BLaER1 (cell line): Measurements from ENCODE around the gene HMGCS1.
"Not testable (repeated sequence)": the region's sequence is repeated elsewhere in the genome, so short reads cannot be mapped to it uniquely, and the experiment has no call there.

ENCODE experiments used
- H3K27ac ChIP-seq: shearing (Covaris generic); formaldehyde crosslinking; 2 replicates; pipeline ENCODE4 v1.8.1; 2022
- H3K27me3 ChIP-seq: shearing (Covaris generic); formaldehyde crosslinking; 2 replicates; pipeline ENCODE4 v1.8.1; 2022
- H3K36me3 ChIP-seq: shearing (Covaris generic); formaldehyde crosslinking; 2 replicates; pipeline ENCODE4 v1.8.1; 2022
- H3K4me1 ChIP-seq: shearing (Covaris generic); formaldehyde crosslinking; 2 replicates; pipeline ENCODE4 v1.8.1; 2022
- H3K4me2 ChIP-seq: shearing (Covaris generic); formaldehyde crosslinking; 2 replicates; pipeline ENCODE4 v1.8.1; 2022
- H3K4me3 ChIP-seq: shearing (Covaris generic); formaldehyde crosslinking; 2 replicates; pipeline ENCODE4 v1.8.1; 2022
- H3K9ac ChIP-seq: shearing (Covaris generic); formaldehyde crosslinking; 2 replicates; pipeline ENCODE4 v1.8.1; 2022
- H3K9me3 ChIP-seq: shearing (Covaris generic); formaldehyde crosslinking; 2 replicates; pipeline ENCODE4 v1.8.1; 2022
- H4K20me1 ChIP-seq: shearing (Covaris generic); formaldehyde crosslinking; 2 replicates; pipeline ENCODE4 v1.8.1; 2022
- Cebpa-rat ChIP-seq: shearing (Covaris generic); IDR thresholded peaks from 2 replicates; pipeline ENCODE4 v1.8.1; 2022

Gene HMGCS1

DNA sequence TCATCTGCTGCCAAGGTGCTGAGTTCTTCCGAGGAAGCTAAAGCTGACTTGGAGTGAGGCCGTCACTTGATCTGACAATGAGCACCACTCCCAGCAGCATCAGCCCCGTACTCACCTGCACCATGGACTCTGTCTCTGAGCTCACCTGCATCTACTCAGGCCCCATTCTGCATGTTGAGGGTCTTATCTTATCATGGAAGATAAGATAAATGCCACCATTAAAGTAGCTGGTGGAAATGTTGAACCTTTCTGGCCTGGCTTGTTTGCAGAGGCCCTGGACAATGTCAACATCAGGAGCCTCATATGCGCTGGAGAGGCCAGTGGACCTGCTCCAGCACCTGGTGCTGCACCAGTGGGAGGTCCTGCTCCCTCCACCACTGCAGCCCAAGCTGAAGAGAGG lies 35.0 kb upstream of the HMGCS1 start:
- Histone ChIP-seq H3K4me2 (no peak overlapping the region), H3K27me3 (no peaks in the 10 kb centered on the region), H3K27ac (no peak overlapping the region), H3K9me3 (no peaks in the 10 kb centered on the region), H4K20me1 (no peaks in the 10 kb centered on the region), H3K4me1 (no peaks in the 10 kb centered on the region), H3K36me3 (no peaks in the 10 kb centered on the region), H3K4me3 (no peak overlapping the region), H3K9ac (no peak overlapping the region)
- no peak for TF ChIP-seq Cebpa-rat

DNA sequence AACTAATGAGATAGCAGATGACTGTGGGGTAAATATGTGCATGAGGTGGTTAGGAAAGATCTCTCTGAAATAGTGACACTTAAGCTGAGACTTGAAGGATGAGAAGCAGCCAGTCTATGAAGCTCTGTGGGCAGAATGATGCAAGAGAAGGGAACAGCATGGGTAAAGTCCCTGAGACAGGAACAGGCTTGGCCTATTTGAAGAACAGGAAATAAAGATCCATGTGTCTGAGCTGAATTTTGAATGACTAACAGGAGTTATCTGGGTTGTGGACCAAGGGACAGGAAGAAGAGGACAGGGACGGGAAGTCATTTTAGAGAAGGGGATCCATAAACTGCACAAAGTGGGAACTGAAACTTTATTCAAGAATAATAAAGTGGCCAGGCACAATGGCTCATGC lies 25.6 kb upstream of the HMGCS1 start:
- H3K4me2 ChIP-seq: no peak overlapping the region
- no peak overlapping the region for H3K4me3 ChIP-seq
- TF ChIP-seq Cebpa-rat: no peak
- H3K27me3 ChIP-seq: no peaks in the 10 kb centered on the region
- no peak overlapping the region for H3K27ac ChIP-seq
- H3K9me3 ChIP-seq: peaks cover 49% of the 10 kb centered on the region
- H3K4me1 ChIP-seq: no peaks in the 10 kb centered on the region
- no peak overlapping the region for H3K9ac ChIP-seq
- no peaks in the 10 kb centered on the region for H3K36me3 ChIP-seq
- H4K20me1 ChIP-seq: no peaks in the 10 kb centered on the region

DNA sequence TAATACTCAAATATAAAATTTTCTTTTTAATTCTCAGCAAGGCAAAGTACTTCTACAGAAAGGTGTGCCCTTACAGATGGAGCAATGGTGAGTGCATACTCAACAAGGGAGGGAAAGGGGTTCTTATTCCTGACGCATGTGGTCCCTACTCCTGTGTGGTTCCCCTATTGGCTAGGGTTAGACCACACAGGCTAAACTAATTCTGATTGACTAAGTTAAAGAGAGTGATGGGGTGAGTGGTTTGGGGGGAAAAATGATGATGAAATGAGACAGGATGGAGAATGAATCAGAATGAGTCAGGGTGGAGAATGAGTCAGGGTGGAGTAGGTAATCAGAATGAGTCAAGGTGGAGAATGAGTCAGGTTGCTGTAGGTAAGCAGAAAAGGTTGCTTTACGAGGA lies 22.9 kb upstream of the HMGCS1 start:
- H4K20me1 ChIP-seq: no peaks in the 10 kb centered on the region
- H3K4me1 ChIP-seq: no peaks in the 10 kb centered on the region
- H3K27ac ChIP-seq: no peak overlapping the region
- H3K9me3 ChIP-seq: peaks cover 51% of the 10 kb centered on the region
- TF ChIP-seq Cebpa-rat: no peak
- no peak overlapping the region for H3K4me2 ChIP-seq
- no peaks in the 10 kb centered on the region for H3K27me3 ChIP-seq
- no peak overlapping the region for H3K9ac ChIP-seq
- no peaks in the 10 kb centered on the region for H3K36me3 ChIP-seq
- no peak overlapping the region for H3K4me3 ChIP-seq

DNA sequence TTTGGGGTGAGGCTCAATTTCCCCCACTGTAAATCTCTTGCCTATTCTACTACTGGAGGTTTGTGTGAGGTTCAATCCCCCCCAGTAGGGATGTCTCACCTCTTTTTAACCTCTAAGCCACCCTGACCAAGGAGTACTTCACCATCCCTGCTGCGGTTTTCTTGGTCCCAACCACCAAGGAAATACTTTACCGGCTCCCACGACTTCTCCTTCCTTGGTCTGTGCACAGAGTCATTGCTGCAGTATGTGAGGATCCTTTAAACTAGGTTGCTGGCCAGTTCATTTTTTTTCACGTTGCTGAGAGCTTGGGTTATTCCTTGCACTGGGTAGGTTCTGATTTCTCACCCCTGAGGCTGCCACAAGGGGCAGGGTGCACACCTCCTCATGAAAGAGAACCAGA lies 22.5 kb upstream of the HMGCS1 start:
- Histone ChIP-seq H3K4me1 (no peaks in the 10 kb centered on the region), H3K27me3 (no peaks in the 10 kb centered on the region), H3K9ac (no peak overlapping the region), H3K4me2 (no peak overlapping the region), H4K20me1 (no peaks in the 10 kb centered on the region), H3K27ac (no peak overlapping the region), H3K36me3 (no peaks in the 10 kb centered on the region), H3K4me3 (no peak overlapping the region), H3K9me3 (peaks cover 47% of the 10 kb centered on the region)
- no peak for TF ChIP-seq Cebpa-rat

DNA sequence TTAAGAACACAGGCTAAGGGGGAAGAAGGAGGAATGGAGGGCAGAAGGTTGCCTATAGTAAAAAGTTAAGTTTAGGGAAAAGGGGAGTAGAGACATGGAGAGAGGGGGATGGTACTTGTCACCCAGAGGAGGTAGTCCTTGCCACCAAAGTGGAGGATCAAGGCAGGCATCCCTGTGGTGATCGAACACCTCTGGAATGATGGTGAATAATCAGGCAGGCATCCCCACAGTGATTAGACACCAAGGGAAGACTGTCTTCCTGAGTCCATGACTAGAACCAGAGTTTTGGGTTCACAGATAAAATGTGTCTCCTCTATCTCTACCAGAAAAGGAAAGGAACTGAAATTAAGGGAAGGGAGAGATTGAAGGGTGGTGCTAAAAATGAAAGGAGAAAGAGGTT lies 19.2 kb upstream of the HMGCS1 start:
- H3K4me1 ChIP-seq: no peaks in the 10 kb centered on the region
- no peak overlapping the region for H3K27ac ChIP-seq
- no peaks in the 10 kb centered on the region for H3K36me3 ChIP-seq
- no peaks in the 10 kb centered on the region for H4K20me1 ChIP-seq
- H3K9ac ChIP-seq: no peak overlapping the region
- no peaks in the 10 kb centered on the region for H3K27me3 ChIP-seq
- no peak overlapping the region for H3K4me3 ChIP-seq
- TF ChIP-seq Cebpa-rat: no peak
- H3K4me2 ChIP-seq: no peak overlapping the region
- H3K9me3 ChIP-seq: peaks cover 39% of the 10 kb centered on the region

DNA sequence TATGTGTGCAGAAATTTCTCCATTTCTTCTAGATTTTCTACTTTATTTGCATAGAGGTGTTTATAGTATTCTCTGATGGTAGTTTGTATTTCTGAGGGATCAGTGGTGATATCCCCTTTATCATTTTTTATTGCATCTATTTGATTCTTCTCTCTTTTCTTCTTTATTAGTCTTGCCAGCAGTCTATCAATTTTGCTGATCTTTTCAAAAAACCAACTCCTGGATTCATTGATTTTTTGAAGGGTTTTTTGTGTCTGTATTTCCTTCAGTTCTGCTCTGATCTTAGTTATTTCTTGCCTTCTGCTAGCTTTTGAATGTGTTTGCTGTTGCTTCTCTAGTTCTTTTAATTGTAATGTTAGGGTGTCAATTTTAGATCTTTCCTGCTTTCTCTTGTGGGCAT lies 12.4 kb upstream of the HMGCS1 start:
- not testable (repeated sequence) for H3K27me3 ChIP-seq, H3K4me2 ChIP-seq, H3K9me3 ChIP-seq, H3K36me3 ChIP-seq, H3K27ac ChIP-seq, H3K4me3 ChIP-seq, H3K9ac ChIP-seq, H3K4me1 ChIP-seq, H4K20me1 ChIP-seq

DNA sequence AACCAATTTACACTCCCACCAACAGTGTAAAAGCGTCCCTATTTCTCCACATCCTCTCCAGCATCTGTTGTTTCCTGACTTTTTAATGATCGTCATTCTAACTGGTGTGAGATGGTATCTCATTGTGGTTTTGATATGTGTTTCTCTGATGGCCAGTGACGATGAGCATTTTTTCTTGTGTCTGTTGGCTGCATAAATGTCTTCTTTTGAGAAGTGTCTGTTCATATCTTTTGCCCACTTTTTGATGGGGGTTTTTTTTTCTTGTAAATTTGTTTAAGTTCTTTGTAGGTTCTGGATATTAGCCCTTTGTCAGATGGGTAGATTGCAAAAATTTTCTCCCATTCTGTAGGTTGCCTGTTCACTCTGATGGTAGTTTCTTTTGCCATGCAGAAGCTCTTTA lies 10.3 kb upstream of the HMGCS1 start:
- not testable (repeated sequence) for H4K20me1 ChIP-seq, H3K4me3 ChIP-seq, H3K27me3 ChIP-seq, H3K27ac ChIP-seq, H3K4me1 ChIP-seq, H3K9me3 ChIP-seq, H3K9ac ChIP-seq, H3K36me3 ChIP-seq, H3K4me2 ChIP-seq

DNA sequence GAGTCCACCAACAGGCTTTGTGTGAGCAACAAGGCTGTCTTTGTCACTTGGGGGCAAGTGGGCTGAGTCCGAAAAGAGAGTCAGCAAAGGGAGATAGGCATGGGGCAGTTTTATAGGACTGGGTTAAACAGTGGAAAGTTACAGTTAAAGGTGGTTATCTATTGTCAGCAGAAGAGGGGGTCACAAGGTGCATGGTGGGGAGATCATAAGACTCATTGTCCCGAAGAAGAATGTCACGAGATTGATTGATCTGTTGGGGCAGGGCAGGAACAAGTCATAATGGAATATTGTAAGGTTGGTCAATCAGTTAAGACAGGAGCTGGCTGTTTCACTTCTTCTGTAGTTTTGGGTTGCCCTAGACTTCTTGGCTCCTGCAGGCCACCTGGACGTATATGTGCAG lies 7.6 kb upstream of the HMGCS1 start:
- H3K27me3 ChIP-seq: no peaks in the 10 kb centered on the region
- no peak overlapping the region for H3K27ac ChIP-seq
- no peaks in the 10 kb centered on the region for H3K4me1 ChIP-seq
- no peaks in the 10 kb centered on the region for H4K20me1 ChIP-seq
- no peak for TF ChIP-seq Cebpa-rat
- H3K9ac ChIP-seq: no peak overlapping the region
- H3K4me3 ChIP-seq: no peak overlapping the region
- no peaks in the 10 kb centered on the region for H3K9me3 ChIP-seq
- no peak overlapping the region for H3K4me2 ChIP-seq
- H3K36me3 ChIP-seq: no peaks in the 10 kb centered on the region

DNA sequence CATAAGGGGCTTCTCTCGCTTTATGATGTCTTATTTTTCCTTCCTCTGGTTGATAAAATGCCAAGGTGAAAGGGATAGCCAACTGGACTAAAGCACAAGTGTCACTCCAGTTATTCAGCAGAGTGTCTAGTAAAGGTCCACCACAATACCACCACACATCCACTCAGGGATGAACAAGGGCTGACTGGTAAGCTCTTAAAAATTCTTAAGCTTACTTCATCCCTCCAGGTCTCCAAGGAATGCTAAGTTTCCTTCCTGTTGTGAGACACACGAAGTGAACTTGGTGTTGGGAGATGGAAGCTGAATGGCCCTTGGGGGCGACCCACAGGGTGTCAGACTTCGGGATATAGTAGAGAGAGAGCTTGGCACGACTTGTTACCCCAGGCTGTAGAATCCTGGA lies 3.2 kb upstream of the HMGCS1 start:
- Histone ChIP-seq H3K4me2 (no peak overlapping the region), H4K20me1 (peaks cover 16% of the 10 kb centered on the region), H3K4me1 (peaks cover 20% of the 10 kb centered on the region)

DNA sequence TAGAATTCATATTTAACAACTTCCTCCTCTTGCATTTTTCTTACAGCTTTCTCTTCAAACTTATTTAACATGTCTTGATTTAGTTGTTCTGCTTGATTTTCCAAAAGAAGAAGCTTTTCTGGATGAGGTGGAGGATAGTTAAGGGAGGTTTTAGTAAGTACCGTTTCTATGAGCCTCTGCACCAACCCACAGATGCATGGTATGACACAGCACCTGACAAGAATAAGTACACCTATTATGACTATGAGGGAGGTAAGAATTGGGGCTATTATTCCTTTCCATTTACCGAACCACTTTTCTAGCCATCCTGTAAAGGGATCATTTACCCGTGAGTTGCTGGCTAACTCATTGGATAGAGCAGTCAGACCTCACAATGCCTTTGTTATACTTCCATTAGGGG lies 2.5 kb upstream of the HMGCS1 start:
- no peak for TF ChIP-seq Cebpa-rat
- Histone ChIP-seq H3K27ac (no peak overlapping the region), H3K4me2 (no peak overlapping the region), H4K20me1 (peaks cover 16% of the 10 kb centered on the region), H3K9ac (no peak overlapping the region), H3K27me3 (no peaks in the 10 kb centered on the region), H3K36me3 (peaks cover 5% of the 10 kb centered on the region; the same call in 1 of the 2 replicates), H3K4me3 (no peak overlapping the region), H3K9me3 (0 out of 2 replicates have a peak, but pooled peaks cover 12% of the 10 kb centered on the region), H3K4me1 (peaks cover 27% of the 10 kb centered on the region)

More for the DNA sequence above, 3.2 kb upstream of the HMGCS1 start:
- Histone ChIP-seq H3K9me3 (0 out of 2 replicates have a peak, but pooled peaks cover 12% of the 10 kb centered on the region), H3K27ac (no peak overlapping the region), H3K27me3 (no peaks in the 10 kb centered on the region), H3K9ac (no peak overlapping the region), H3K4me3 (no peak overlapping the region), H3K36me3 (no peaks in the 10 kb centered on the region; the same call in 1 of the 2 replicates)
- TF ChIP-seq Cebpa-rat: no peak

DNA sequence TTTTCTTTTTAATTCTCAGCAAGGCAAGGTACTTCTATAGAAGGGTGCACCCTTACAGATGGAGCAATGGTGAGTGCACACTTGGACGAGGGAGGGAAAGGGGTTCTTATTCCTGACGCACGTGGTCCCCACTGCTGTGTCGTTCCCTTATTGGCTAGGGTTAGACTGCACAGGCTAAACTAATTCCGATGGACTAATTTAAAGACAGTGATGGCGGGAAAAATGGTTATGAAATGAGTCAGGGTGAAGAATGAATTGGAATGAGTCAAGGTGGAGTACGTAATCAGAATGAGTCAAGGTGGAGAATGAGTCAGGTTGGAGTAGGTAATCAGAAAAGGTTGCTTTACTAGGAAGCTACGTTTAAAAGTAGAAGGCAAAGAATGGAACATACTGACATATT lies 2.1 kb upstream of the HMGCS1 start:
- H3K4me1 ChIP-seq: peaks cover 28% of the 10 kb centered on the region
- TF ChIP-seq Cebpa-rat: no peak
- H3K36me3 ChIP-seq: peaks cover 5% of the 10 kb centered on the region; the same call in 1 of the 2 replicates
- no peak overlapping the region for H3K4me3 ChIP-seq
- no peaks in the 10 kb centered on the region for H3K27me3 ChIP-seq
- no peak overlapping the region for H3K27ac ChIP-seq
- H3K9ac ChIP-seq: no peak overlapping the region
- H3K9me3 ChIP-seq: 0 out of 2 replicates have a peak, but pooled peaks cover 12% of the 10 kb centered on the region
- H4K20me1 ChIP-seq: peaks cover 16% of the 10 kb centered on the region
- H3K4me2 ChIP-seq: no peak overlapping the region
